HTR-8/SVneo (cell line): ENCODE results near the gene DSCAML1.

Experiments
- DNase-seq: peaks from one replicate; pipeline ENCODE4 v3.0.0; 2011; ENCODE audit warnings: low spot score, mixed read lengths; ENCODE audit not compliant: insufficient read length
- FAIRE-seq: peaks from 2 replicates; lab custom pipeline; 2011; peaks lifted over from hg19 to GRCh38; lab: Jason Lieb, UNC

Gene DSCAML1

GRCh38 chr11:117625237-117625636 lies 171.8 kb downstream of the DSCAML1 start:
- FAIRE-seq (no peak), DNase-seq (no peak)

- FAIRE-seq, result no peak
- no peak for DNase-seq
Observed at GRCh38 chr11:117623831-117624271, 173.2 kb downstream of the DSCAML1 start.

GRCh38 chr11:117621226-117621625 lies 175.8 kb downstream of the DSCAML1 start:
- FAIRE-seq (no peak), DNase-seq (no peak)

- no peak for DNase-seq
- no peak for FAIRE-seq
Observed at GRCh38 chr11:117620659-117621058, 176.4 kb downstream of the DSCAML1 start.

GRCh38 chr11:117620086-117620485 lies 176.9 kb downstream of the DSCAML1 start:
- FAIRE-seq (no peak), DNase-seq (no peak)

GRCh38 chr11:117619661-117620060 lies 177.4 kb downstream of the DSCAML1 start:
- FAIRE-seq, result no peak
- no peak for DNase-seq

DNA sequence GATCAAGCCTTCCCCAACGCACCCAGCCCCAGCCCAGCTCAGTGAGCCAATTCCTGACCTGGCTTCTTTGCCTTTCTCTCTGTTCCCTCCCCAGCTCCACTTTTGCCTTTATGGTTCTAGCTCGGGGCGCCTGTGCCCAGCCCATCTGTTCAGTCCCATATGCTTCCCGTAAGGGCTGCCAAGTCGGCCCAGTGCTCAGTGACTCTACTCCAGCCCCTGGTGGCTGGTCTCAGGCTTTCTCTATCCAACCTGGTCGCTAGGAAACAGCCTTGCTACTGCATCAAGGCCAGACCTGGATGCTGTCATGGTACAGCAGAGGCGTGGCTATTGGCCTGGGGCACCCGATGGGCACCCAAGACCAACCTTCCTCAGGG lies 178.0 kb downstream of the DSCAML1 start:
- DNase-seq (no peak), FAIRE-seq (no peak)

GRCh38 chr11:117618302-117618981 lies 178.6 kb downstream of the DSCAML1 start:
- FAIRE-seq, result no peak
- no peak for DNase-seq

DNA sequence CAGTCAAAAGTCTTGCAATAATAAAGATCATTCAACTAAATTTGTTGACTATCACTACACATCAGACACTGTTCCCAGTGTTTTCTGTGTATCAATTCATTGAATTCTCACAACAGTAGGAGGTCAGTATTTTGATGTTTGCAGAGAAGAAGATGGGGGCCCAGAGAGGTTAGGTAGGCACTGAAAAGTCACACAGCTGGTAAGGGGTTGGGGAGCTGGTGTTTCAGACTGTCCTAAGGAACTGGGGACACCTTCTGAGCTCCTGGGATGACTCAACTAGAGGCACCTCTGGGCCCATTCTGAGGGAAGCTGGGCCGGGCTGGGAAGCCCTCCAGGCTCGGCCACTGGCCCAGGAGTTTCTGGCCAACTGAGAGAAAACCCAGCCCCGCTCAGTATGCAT lies 180.0 kb downstream of the DSCAML1 start:
- DNase-seq, result no peak

GRCh38 chr11:117614728-117615127 lies 182.3 kb downstream of the DSCAML1 start:
- FAIRE-seq (no peak), DNase-seq (no peak)

More for the DNA sequence above, 180.0 kb downstream of the DSCAML1 start:
- FAIRE-seq, result no peak

DNA sequence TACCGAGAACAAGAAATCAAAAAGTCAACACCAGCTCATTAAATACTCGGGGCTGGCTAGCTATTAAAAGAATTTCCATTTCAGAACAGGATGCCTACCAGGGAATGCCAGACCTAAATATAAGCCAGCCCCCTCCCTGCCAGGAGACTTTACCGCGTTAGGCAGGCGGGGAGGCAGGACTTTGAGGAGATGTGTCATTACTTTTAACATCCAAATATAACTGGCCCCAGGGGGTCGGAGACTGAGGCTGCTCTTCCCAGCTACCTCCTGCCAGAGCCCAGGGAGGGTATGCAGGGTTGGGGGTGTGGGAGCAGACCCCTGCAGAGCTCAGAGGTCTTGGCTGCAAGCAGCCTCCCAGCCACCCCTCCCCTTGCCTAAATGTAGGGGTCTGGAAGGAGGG lies 183.5 kb downstream of the DSCAML1 start:
- DNase-seq (no peak), FAIRE-seq (no peak)

DNA sequence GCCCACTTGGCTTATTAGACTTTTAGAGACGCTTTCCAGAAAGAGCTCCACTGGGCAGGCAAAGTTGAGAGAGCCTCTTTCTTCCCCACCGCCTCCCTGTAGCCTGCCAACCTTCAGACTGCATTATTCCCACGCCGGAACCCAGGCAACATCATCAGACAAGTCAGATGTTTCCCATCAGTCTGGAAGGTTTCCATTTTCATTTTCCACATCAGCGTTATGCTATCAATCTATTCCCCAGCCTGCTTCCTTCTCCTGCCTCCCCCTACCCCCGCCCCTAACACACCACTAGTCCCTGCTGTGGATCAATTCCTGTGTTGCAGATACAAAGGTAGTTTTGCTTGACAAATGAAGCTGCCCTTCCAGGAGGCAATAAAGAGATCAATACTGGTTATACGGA lies 184.8 kb downstream of the DSCAML1 start:
- DNase-seq, result no peak
- no peak for FAIRE-seq

GRCh38 chr11:117610901-117611300 lies 186.1 kb downstream of the DSCAML1 start:
- DNase-seq, result no peak
- no peak for FAIRE-seq

GRCh38 chr11:117610045-117610444 lies 187.0 kb downstream of the DSCAML1 start:
- FAIRE-seq, result no peak

DNA sequence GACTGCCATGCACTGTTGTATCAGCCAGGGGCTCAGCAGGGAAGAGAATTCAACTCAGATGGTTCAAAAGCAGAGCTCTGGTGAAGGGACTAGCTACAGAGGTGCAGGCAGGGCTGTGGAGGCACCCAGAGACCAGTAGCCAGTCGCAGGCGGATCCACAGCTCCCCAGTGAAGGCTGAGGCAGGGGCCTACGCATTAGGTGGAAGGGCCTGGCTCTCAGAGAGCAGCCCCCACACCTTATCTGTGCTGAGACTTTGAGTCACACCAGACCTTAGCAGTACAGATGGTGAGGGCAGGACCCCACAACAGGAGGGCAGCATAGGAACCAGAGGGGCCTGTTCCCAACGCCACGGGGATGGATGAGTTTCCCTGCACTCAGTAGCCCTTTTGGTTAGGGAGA lies 189.6 kb downstream of the DSCAML1 start:
- FAIRE-seq (no peak), DNase-seq (no peak)

More at GRCh38 chr11:117610045-117610444, 187.0 kb downstream of the DSCAML1 start:
- DNase-seq, result no peak

- DNase-seq (no peak), FAIRE-seq (no peak)
Observed at GRCh38 chr11:117606790-117607189, 190.2 kb downstream of the DSCAML1 start.

- DNase-seq (no peak), FAIRE-seq (no peak)
Observed at GRCh38 chr11:117606211-117606610, 190.8 kb downstream of the DSCAML1 start.

DNA sequence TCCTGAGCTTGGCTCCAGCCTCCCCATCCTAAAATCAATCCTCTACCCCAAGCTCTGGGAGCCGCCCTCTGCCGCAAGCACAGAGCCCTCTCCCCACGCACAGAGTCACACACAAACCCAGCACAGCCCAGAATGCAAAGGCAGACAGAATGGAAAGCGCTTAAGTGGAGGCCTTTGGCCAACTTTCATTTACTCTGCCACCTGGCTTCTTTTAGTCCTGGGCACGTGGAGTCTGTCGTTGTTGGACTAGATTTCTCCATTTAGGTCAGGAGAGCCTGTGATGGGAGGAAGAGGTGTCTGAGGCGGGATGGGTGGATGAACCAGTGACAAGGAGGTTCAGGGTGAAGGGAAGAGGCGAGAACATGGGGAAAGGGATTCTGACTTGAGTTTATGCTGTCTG lies 191.7 kb downstream of the DSCAML1 start:
- no peak for DNase-seq
- FAIRE-seq, result no peak

GRCh38 chr11:117604336-117604995 lies 192.6 kb downstream of the DSCAML1 start:
- DNase-seq, result no peak
- FAIRE-seq, result no peak

DNA sequence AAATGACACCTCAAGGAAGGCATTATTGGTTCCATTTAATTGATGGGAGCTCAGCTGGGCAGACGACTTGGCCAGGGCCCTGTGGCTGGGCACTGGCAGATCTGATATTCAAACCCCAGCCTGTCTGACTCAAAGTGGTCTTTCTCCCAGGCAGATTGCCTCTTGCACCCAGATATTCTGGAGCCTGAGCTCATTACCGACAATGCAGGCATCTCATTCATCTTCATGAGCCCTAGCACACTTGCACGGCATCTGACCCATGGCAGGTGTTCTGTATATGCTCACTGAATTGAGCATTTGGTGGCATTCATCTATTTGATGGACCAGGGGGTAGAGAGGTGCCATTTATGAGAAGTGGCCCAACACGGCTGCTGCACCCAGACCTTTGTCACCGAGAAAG lies 193.1 kb downstream of the DSCAML1 start:
- DNase-seq (no peak), FAIRE-seq (no peak)

- FAIRE-seq, result no peak
- no peak for DNase-seq
Observed at GRCh38 chr11:117601006-117601708, 195.9 kb downstream of the DSCAML1 start.
